Lung (tissue), 12 donors: ENCODE measurements around the gene ST3GAL6. TPM values are rescaled to one million over a fixed set of nuclear protein-coding genes. Genes with fewer than 3 reads are reported as not detected.

Experiments
- ATAC-seq: fragments of 200-7000 bp; cut with Tn5 transposase; one replicate; pipeline ENCODE4 v1.9.1; 2020; ENCODE audit warnings: moderate number of reproducible peaks; ENCODE audit not compliant: insufficient read depth, low FRiP score
- DNase-seq, 3 donors: peaks; one replicate each; pipeline ENCODE4 v3.0.0-alpha.2; 2013 to 2017
- H3K27ac ChIP-seq, 2 donors: one replicate each; pipeline ENCODE4 v1.5.1; 2013; ENCODE audit warnings: mild to moderate bottlenecking in 2 of 2, moderate library complexity in 2 of 2, control low read depth in 1 of 2, inconsistent platforms in 1 of 2, low read depth in 1 of 2, low read length in 1 of 2
- H3K27me3 ChIP-seq, 3 donors: one replicate each; pipeline ENCODE4 v1.5.1; 2013; ENCODE audit warnings: low read length in 2 of 3; ENCODE audit not compliant: control insufficient read depth in 3 of 3, insufficient read depth in 3 of 3
- H3K36me3 ChIP-seq, 4 donors: one replicate each; pipeline ENCODE4 v1.5.1; 2013; ENCODE audit warnings: low read length in 4 of 4, mild to moderate bottlenecking in 1 of 4, moderate library complexity in 1 of 4; ENCODE audit not compliant: control insufficient read depth in 4 of 4, insufficient read depth in 4 of 4
- H3K4me1 ChIP-seq, 5 donors: one replicate each; pipeline ENCODE4 v1.5.1; 2013; ENCODE audit warnings: low read length in 5 of 5, mild to moderate bottlenecking in 2 of 5, moderate library complexity in 1 of 5; ENCODE audit not compliant: control insufficient read depth in 5 of 5, insufficient read depth in 5 of 5
- H3K4me3 ChIP-seq: one replicate; pipeline ENCODE4 v1.5.1; 2013; ENCODE audit warnings: mild to moderate bottlenecking, control low read depth, moderate library complexity
- H3K9ac ChIP-seq, 2 donors: one replicate each; pipeline ENCODE4 v1.5.1; 2013; ENCODE audit warnings: low read length in 2 of 2, control low read depth in 1 of 2; ENCODE audit not compliant: insufficient read depth in 1 of 2
- H3K9me3 ChIP-seq, 4 donors: one replicate each; pipeline ENCODE4 v1.5.1; 2013; ENCODE audit warnings: low read length in 3 of 4, mild to moderate bottlenecking in 1 of 4, moderate library complexity in 1 of 4; ENCODE audit not compliant: control insufficient read depth in 4 of 4, insufficient read depth in 3 of 4
- WGBS, 2 donors: extraction: QIAGEN DNeasy Blood & Tissue Kit; methylation state at CpG; one replicate each; pipeline ENCODE4 v1.1.7; 2013; 5-methylcytosine and 5-hydroxymethylcytosine counted together
- polyA plus RNA-seq, 2 donors: library from polyadenylated mRNA; stranded (reverse); fragments of 200-250 nt; gene quantifications; one replicate each; pipeline ENCODE4 v1.2.1, GENCODE V29; 2013
- total RNA-seq, 2 donors: library from RNA; depleted of rRNA in 1 of 2; stranded (reverse); fragments of >200 nt in 1 of 2; gene quantifications; one replicate each; pipeline ENCODE4 v1.2.1, GENCODE V29; 2014 to 2021
- TF ChIP-seq, protein P1 (sequence below): IDR thresholded peaks from 2 replicates; pipeline ENCODE4 v1.5.1; 2012; ENCODE audit warnings: mild to moderate bottlenecking; ENCODE audit errors: control extremely low read depth, extremely low read depth
- donor health status: control.
- donor health status: control.
- donor health status: Bipolar disorder and iron deficiency.
- donor health status: healthy.
- donor health status: DM: yes; HTN: yes; CAD: no.

Gene ST3GAL6
- total and polyA plus RNA-seq, 4 donors: 13.6 to 22.9 (median 20.1) TPM

DNA sequence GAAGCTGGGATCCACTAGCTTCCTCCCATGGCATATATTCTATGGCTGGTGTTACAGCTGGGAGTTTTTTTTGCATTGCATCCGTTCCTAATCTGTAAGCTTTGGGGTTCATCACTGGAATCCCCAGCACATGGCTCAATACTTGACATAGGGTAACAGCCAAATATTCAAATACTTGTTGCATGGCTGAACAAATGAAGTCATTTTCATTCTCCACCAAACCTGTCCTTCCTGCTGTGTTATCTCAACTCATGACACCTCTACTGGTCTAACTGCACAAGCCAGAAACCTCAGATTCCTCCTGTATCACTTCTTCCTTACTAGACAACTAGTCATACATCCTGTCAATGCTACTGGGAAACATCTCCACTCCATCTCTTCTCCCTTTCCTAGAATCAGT is 43.4 kb downstream of the ST3GAL6 start:
- H3K4me1 ChIP-seq: no peaks in the 10 kb centered on the region
- no peak overlapping the region for H3K27ac ChIP-seq
- no peak overlapping the region for H3K9ac ChIP-seq
- no peaks in the 10 kb centered on the region for H3K27me3 ChIP-seq
- no peak for ATAC-seq
- TF ChIP-seq, protein P1, sequence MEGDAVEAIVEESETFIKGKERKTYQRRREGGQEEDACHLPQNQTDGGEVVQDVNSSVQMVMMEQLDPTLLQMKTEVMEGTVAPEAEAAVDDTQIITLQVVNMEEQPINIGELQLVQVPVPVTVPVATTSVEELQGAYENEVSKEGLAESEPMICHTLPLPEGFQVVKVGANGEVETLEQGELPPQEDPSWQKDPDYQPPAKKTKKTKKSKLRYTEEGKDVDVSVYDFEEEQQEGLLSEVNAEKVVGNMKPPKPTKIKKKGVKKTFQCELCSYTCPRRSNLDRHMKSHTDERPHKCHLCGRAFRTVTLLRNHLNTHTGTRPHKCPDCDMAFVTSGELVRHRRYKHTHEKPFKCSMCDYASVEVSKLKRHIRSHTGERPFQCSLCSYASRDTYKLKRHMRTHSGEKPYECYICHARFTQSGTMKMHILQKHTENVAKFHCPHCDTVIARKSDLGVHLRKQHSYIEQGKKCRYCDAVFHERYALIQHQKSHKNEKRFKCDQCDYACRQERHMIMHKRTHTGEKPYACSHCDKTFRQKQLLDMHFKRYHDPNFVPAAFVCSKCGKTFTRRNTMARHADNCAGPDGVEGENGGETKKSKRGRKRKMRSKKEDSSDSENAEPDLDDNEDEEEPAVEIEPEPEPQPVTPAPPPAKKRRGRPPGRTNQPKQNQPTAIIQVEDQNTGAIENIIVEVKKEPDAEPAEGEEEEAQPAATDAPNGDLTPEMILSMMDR: no peak
- no peak overlapping the region for H3K4me3 ChIP-seq
- 90 to 95% methylated on average over 1 of the region's 1 CpG for whole genome bisulfite sequencing, 2 donors
- peaks cover 15 to 49% (median 29%) of the 10 kb centered on the region in 4 donors for H3K36me3 ChIP-seq
- no peak for DNase-seq
- H3K9me3 ChIP-seq: no peaks in the 10 kb centered on the region

DNA sequence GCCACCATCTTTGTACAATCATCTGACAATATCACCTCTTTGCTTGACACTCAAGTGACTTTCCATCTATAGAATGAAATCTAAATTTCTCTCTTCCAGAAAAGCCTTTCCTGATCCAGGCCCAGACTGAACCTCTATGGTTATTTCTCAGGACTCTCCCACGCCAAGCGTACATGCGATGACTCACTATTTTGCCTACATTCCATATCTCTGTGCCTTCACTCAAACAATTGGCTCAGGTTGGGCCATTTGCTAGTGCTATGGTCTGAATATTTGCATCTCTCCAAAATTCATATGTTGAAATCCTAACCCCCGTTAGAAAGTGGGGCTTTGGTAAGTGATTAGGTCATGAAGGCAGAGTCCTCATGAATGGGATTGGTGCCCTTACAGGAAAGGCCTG is 43.9 kb downstream of the ST3GAL6 start:
- TF ChIP-seq, protein P1: no peak
- Histone ChIP-seq H3K27ac (no peak overlapping the region), H3K27me3 (no peaks in the 10 kb centered on the region), H3K4me1 (no peaks in the 10 kb centered on the region), H3K4me3 (no peak overlapping the region), H3K36me3 (peaks cover 15 to 49% (median 29%) of the 10 kb centered on the region in 4 donors), H3K9ac (no peak overlapping the region), H3K9me3 (no peaks in the 10 kb centered on the region)
- DNase-seq (no peak), ATAC-seq (no peak)
- 92 to 94% methylated on average over 4 of the region's 4 CpGs for WGBS, 2 donors

DNA sequence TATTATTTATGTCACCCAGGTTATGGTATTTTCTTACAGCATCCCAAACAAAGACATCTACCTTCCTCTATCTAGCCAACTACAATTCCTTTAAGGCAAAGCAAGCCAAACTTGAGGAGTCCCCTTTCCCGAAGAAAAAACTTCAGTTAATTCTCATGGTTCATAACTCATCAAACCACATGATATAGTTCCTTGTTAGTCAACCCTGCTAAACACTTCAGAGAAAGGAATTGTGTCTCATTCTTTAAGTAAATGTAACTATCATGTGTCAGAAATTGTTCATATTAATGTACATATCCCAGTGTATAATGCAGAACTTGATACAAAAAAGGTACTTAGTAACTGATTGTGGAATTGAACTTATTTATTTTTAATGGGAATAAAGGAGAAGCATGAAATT is 44.4 kb downstream of the ST3GAL6 start:
- H3K27ac ChIP-seq: no peak overlapping the region
- H3K36me3 ChIP-seq: peaks cover 15 to 49% (median 29%) of the 10 kb centered on the region in 4 donors
- no peaks in the 10 kb centered on the region for H3K4me1 ChIP-seq
- TF ChIP-seq, protein P1: no peak
- no peaks in the 10 kb centered on the region for H3K27me3 ChIP-seq
- WGBS, 2 donors: 81 to 91% methylated on average over 1 of the region's 1 CpG
- H3K4me3 ChIP-seq: no peak overlapping the region
- DNase-seq (no peak), ATAC-seq (no peak)
- H3K9me3 ChIP-seq: no peaks in the 10 kb centered on the region
- no peak overlapping the region for H3K9ac ChIP-seq

DNA sequence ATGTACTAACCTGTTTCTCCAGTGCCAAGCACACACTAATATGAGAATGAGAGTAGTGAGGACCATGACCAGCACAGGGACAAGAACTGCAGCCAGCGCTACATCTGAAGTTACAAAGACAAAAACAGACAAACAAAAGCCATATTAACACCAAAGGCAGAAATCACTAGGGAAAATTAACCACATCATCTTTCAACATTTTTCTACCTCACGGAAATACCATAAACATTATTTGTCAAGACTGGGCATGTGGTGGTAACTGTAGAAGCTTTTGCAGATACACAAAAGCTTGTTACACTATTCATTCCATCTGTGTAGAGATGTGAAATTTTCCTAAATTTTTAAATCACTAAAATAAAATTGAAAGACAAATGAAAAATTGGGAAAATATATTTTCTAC is 44.9 kb downstream of the ST3GAL6 start:
- Histone ChIP-seq H3K4me1 (no peaks in the 10 kb centered on the region), H3K27me3 (no peaks in the 10 kb centered on the region), H3K9ac (no peak overlapping the region), H3K4me3 (no peak overlapping the region), H3K27ac (no peak overlapping the region), H3K9me3 (no peaks in the 10 kb centered on the region), H3K36me3 (peaks cover 15 to 49% (median 29%) of the 10 kb centered on the region in 4 donors)
- WGBS, 2 donors: 82 to 87% methylated on average over 2 of the region's 2 CpGs
- TF ChIP-seq, protein P1: no peak
- no peak for DNase-seq
- ATAC-seq: no peak
